ENCODE results near the gene DPP4.

GRCh38 chr2:162044586-162044985 is 29.4 kb downstream of the DPP4 start:
- TF ChIP-seq CTCF (IDR thresholded peaks at IDR 0.05) (no peak), POLR2A (IDR thresholded peaks at IDR 0.05) (no peak)
